ENCODE data around the gene TRIM71. TPM values are rescaled to one million over a fixed set of nuclear protein-coding genes. Genes with fewer than 3 reads are reported as not detected.

Gene TRIM71
- total and polyA plus RNA-seq, 2 of the 13 experiments (the other 11 are each of a cell fraction or from before 2014, with no cell fraction given), result 21.7 to 76.9 TPM

- H3K27me3 ChIP-seq (ENCODE audit: control insufficient read depth in 1 of 2, insufficient read depth in 2 of 2, low read length in 2 of 2), result no peaks in the 10 kb centered on the region; a peak in 1 of 5 replicates
- in situ Hi-C loops (cut with HindIII; ENCODE audit: extremely low pct_ligation_motif_present, low pct_unique_long_range_greater_than_20kb), result loop anchor here (5.0 kb wide), 2 partner anchors 36 to 44 kb away; partner anchors contain the start of gene TRIM71
- under 1% methylated on average over 45 of the region's 59 CpGs for WGBS (ENCODE audit: low lambda C conversion rate)
- POLR2A ChIA-PET, result interaction anchor here (0.9 to 7.4 kb wide), 9 partner anchors 11 to 122 kb away, joined by 3 to 57 read pairs (median 3); no protein-coding TSS in a partner anchor
- H2AFZ ChIP-seq (ENCODE audit: low read length), result no peak overlapping the region
- peaks cover 15% of the 10 kb centered on the region for H3K79me2 ChIP-seq (ENCODE audit: insufficient read depth, low read length)
- H3K4me2 ChIP-seq (ENCODE audit: low read depth, low read length), result peak overlapping the region; percentile 84
- peak overlapping the region; percentile 81 for H3K9ac ChIP-seq (ENCODE audit: insufficient read depth, low read depth, low read length)
- no peaks in the 10 kb centered on the region for H3K36me3 ChIP-seq (replicated peaks in 1 of 2; ENCODE audit: control insufficient read depth in 1 of 2, insufficient read depth in 2 of 2, low read length in 2 of 2)
- DNase-seq (ENCODE audit: low spot score) (peak; percentile 83), ATAC-seq (peak; percentile 85), FAIRE-seq (no peak)
- CTCF ChIA-PET (ENCODE audit: low intra/inter-chr PET ratio, low total read pairs), result interaction anchor here (0.9 to 1.6 kb wide), 2 partner anchors 35 to 48 kb away, joined by 5 to 6 read pairs; no protein-coding TSS in a partner anchor
- H3K9me3 ChIP-seq (ENCODE audit: low read length), result no peaks in the 10 kb centered on the region
- peak overlapping the region; percentile 68 to 81 (median 71); a peak in 5 of 6 replicates for H3K4me3 ChIP-seq (replicated peaks in 1 of 3; ENCODE audit: insufficient read depth in 1 of 3, low read depth in 2 of 3, low read length in 3 of 3)
- TSS peak; percentile 70 for BruUV-seq (replicated peaks)
- H4K20me1 ChIP-seq (ENCODE audit: insufficient read depth, low read length), result no peaks in the 10 kb centered on the region
- intact Hi-C loops (cut with micrococcal nuclease; ENCODE audit: unreplicated experiment), result loop anchor here (1.0 to 2.0 kb wide), 3 partner anchors 35 to 153 kb away; no protein-coding TSS in a partner anchor
- H3K4me1 ChIP-seq (ENCODE audit: insufficient read depth, low read length), result peaks cover 43% of the 10 kb centered on the region
- peak overlapping the region; percentile 85 for H3K27ac ChIP-seq (ENCODE audit: extremely low read length, insufficient read depth, low read length)
- peak; percentile 78 for TF ChIP-seq RBFOX2 (IDR thresholded peaks at IDR 0.05; ENCODE audit: low read depth, low read length)
- TF ChIP-seq HES4 (CRISPR knock-in tag; IDR thresholded peaks at IDR 0.05; ENCODE audit: borderline replicate concordance), result peak; percentile 74; the same call in 1 of the 2 replicates
- peak; percentile 85; the same call in 1 of the 2 replicates for TF ChIP-seq MEIS2 (CRISPR knock-in tag; IDR thresholded peaks at IDR 0.05)
- TF ChIP-seq MXD1 (CRISPR knock-in tag; IDR thresholded peaks at IDR 0.05), result peak; percentile 84; the same call in 1 of the 2 replicates
- TF ChIP-seq THAP7 (CRISPR knock-in tag; IDR thresholded peaks at IDR 0.05), result 0 out of 2 replicates have a peak, but pooled peaks have one; percentile 37
- no peak for TF ChIP-seq HNRNPH1 (optimal IDR thresholded peaks at IDR 0.05; ENCODE audit: low read depth, low read length)
- TF ChIP-seq, protein P1, sequence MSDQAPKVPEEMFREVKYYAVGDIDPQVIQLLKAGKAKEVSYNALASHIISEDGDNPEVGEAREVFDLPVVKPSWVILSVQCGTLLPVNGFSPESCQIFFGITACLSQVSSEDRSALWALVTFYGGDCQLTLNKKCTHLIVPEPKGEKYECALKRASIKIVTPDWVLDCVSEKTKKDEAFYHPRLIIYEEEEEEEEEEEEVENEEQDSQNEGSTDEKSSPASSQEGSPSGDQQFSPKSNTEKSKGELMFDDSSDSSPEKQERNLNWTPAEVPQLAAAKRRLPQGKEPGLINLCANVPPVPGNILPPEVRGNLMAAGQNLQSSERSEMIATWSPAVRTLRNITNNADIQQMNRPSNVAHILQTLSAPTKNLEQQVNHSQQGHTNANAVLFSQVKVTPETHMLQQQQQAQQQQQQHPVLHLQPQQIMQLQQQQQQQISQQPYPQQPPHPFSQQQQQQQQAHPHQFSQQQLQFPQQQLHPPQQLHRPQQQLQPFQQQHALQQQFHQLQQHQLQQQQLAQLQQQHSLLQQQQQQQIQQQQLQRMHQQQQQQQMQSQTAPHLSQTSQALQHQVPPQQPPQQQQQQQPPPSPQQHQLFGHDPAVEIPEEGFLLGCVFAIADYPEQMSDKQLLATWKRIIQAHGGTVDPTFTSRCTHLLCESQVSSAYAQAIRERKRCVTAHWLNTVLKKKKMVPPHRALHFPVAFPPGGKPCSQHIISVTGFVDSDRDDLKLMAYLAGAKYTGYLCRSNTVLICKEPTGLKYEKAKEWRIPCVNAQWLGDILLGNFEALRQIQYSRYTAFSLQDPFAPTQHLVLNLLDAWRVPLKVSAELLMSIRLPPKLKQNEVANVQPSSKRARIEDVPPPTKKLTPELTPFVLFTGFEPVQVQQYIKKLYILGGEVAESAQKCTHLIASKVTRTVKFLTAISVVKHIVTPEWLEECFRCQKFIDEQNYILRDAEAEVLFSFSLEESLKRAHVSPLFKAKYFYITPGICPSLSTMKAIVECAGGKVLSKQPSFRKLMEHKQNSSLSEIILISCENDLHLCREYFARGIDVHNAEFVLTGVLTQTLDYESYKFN (CRISPR knock-in tag; conservative IDR thresholded peaks at IDR 0.05), result peak; percentile 51
- peak; percentile 72 for TF ChIP-seq ZNF563 (CRISPR knock-in tag; IDR thresholded peaks at IDR 0.05)
- TF ChIP-seq CEBPZ (IDR thresholded peaks at IDR 0.05; ENCODE audit: low read length), result no peak
- TF ChIP-seq ZNF660 (CRISPR knock-in tag; IDR thresholded peaks at IDR 0.05; ENCODE audit: borderline replicate concordance, low read depth), result no peak
- TF ChIP-seq HDAC1 (CRISPR knock-in tag; IDR thresholded peaks at IDR 0.05), result peak; percentile 81
Measured at GRCh38 chr3:32781211-32781968, 36.4 kb upstream of the TRIM71 start.

All from HepG2 (cell line).